HUES64 (cell line): ENCODE data around the gene TTLL3.

Source experiments
- H3K27ac ChIP-seq: 2 replicates; pipeline ENCODE4 v1.7.0; 2013; ENCODE audit warnings: low read depth, low read length, inconsistent platforms
- H3K27me3 ChIP-seq: 2 replicates; pipeline ENCODE4 v1.6.1; 2013; ENCODE audit warnings: mild to moderate bottlenecking, low read length; ENCODE audit not compliant: insufficient read depth
- H3K36me3 ChIP-seq: 2 replicates; pipeline ENCODE4 v1.6.1; 2013; ENCODE audit warnings: mild to moderate bottlenecking, low read length; ENCODE audit not compliant: insufficient read depth
- H3K4me1 ChIP-seq: 2 replicates; pipeline ENCODE4 v1.6.1; 2013; ENCODE audit warnings: mild to moderate bottlenecking, low read length, moderate library complexity; ENCODE audit not compliant: insufficient read depth
- H3K4me3 ChIP-seq: 2 replicates; pipeline ENCODE4 v1.5.1; 2013; ENCODE audit warnings: mild to moderate bottlenecking, low read length, moderate library complexity
- H3K9ac ChIP-seq: 2 replicates; pipeline ENCODE4 v1.6.1; 2013; ENCODE audit warnings: mild to moderate bottlenecking, low read depth, low read length
- H3K9me3 ChIP-seq: 2 replicates; pipeline ENCODE4 v1.6.1; 2013; ENCODE audit warnings: low read depth, low read length; ENCODE audit not compliant: insufficient read depth
- WGBS: fragments of 150-250, 120-280 bp; methylation state at CpG from one replicate; pipeline ENCODE4 v1.1.7; 2013; ENCODE audit warnings: missing lambda C conversion rate; 5-methylcytosine and 5-hydroxymethylcytosine counted together

The TTLL3 gene

DNA sequence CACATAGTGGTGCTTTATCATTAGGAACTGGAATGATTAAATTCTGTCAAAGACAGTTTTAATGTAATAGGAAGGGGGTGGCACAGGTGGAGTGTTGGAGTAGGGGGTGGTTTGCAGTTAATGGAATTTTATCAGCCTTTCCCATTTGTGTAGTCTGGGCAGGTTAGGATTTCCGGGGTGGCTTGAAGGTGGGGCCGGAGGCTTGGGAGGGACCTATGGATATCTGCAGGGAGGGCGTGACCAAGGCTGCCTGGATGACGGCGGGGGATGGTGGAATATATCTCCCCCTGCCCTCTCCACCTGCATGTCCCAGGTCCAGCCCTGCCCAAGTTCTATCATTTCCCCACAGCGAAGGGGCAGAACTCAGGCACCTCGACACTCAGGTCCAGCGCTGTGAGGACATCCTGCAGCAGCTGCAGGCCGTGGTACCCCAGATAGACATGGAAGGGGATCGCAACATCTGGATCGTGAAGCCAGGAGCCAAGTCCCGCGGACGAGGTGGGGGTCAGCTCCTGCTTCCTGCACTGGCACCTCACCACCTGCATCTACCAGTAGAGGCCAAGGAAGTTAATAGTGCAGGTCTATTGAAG is 15.5 kb downstream of the TTLL3 start:
- no peaks in the 10 kb centered on the region for H3K27me3 ChIP-seq
- no peak overlapping the region for H3K27ac ChIP-seq
- H3K9me3 ChIP-seq: no peaks in the 10 kb centered on the region
- H3K9ac ChIP-seq: no peak overlapping the region
- no peak overlapping the region for H3K4me3 ChIP-seq
- no peaks in the 10 kb centered on the region for H3K36me3 ChIP-seq
- WGBS: 76% methylated on average over 14 of the region's 14 CpGs
- no peaks in the 10 kb centered on the region for H3K4me1 ChIP-seq

DNA sequence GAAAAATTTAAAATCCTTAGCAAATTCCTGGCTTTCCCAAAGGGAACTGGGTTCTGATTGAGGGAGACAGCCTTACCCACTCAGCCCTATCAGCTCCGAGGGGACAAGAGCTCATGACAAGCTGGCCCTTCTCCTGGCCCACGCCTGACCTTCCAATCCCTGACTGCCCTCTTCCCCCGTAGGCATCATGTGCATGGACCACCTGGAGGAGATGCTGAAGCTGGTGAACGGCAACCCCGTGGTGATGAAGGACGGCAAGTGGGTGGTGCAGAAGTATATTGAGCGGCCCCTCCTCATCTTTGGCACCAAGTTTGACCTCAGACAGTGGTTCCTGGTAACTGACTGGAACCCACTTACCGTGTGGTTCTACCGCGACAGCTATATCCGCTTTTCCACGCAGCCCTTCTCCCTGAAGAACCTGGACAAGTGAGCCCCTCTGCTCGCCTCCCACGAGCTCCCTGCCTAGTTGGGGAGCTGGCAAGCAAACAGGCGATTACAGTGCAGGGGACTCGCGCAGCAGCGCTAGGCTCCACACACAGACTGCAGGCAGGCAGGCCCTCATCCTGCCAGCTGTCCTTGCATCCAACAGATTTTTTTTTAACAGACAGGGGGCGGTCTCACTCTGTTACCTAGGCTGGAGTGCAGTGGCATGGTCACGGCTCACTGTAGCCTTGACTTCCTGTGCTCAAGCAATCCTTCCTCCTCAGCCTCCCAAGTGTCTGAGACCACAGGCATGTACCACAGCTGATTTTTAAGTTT is 16.9 kb downstream of the TTLL3 start:
- no peaks in the 10 kb centered on the region for H3K36me3 ChIP-seq
- no peaks in the 10 kb centered on the region for H3K27me3 ChIP-seq
- no peak overlapping the region for H3K27ac ChIP-seq
- no peaks in the 10 kb centered on the region for H3K4me1 ChIP-seq
- H3K9me3 ChIP-seq: no peaks in the 10 kb centered on the region
- H3K9ac ChIP-seq: no peak overlapping the region
- H3K4me3 ChIP-seq: no peak overlapping the region
- WGBS: 82% methylated on average over 20 of the region's 20 CpGs

DNA sequence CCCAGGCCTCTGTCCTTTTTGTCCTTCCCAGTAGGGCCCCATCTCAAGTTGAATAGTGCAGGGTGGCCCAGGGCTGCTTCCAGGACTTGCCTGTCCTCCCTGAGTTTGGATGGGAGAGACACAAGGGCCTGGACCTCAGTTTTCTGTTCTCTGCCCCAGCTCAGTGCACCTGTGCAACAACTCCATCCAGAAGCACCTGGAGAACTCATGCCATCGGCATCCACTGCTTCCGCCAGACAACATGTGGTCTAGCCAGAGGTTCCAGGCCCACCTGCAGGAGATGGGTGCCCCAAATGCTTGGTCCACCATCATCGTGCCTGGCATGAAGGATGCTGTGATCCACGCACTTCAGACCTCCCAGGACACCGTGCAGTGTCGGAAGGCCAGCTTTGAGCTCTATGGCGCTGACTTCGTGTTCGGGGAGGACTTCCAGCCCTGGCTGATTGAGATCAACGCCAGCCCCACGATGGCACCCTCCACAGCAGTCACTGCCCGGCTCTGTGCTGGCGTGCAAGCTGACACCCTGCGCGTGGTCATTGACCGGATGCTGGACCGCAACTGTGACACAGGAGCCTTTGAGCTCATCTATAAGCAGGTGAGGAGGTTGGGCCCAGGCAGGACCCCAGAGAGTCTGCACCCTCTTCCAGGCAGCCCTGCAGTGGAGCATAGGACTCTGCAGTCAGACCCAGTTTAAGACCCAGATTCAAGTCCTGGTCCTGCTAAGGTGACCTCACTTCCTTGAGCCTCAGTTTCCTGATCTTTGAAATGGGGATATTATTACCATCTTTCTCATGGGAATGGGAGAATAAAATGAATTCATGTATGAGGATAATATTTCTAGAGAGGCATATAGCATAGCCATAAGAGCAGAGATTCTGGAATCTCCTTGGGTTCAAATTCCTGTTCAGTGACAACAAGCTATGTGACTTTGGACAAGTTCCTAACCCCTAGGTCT is 19.0 kb downstream of the TTLL3 start:
- H3K36me3 ChIP-seq: no peaks in the 10 kb centered on the region
- H3K27ac ChIP-seq: no peak overlapping the region
- H3K4me3 ChIP-seq: no peak overlapping the region
- no peak overlapping the region for H3K9ac ChIP-seq
- H3K9me3 ChIP-seq: no peaks in the 10 kb centered on the region
- no peaks in the 10 kb centered on the region for H3K4me1 ChIP-seq
- H3K27me3 ChIP-seq: no peaks in the 10 kb centered on the region
- 95% methylated on average over 17 of the region's 17 CpGs for WGBS

DNA sequence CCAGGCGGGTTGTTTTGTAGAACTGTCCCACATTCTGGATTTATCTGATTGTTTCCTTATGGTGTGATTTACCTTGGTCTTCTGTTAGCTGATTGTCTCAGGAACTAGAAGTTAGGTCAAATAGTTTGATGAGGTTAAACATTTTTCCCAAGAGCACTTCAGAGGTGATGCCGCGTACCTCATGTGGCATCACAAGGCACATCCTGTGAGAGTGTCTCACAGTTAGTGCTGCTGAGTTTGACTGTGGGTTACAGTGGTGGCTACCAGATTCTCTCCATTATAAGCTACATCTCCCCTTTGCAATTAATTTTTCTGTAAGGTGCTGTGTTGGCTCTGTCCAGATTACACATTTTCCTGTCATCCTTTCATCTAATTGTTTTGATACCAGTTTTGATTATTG is 21.2 kb downstream of the TTLL3 start:
- peaks cover 11% of the 10 kb centered on the region; the same call in 1 of the 2 replicates for H3K36me3 ChIP-seq

DNA sequence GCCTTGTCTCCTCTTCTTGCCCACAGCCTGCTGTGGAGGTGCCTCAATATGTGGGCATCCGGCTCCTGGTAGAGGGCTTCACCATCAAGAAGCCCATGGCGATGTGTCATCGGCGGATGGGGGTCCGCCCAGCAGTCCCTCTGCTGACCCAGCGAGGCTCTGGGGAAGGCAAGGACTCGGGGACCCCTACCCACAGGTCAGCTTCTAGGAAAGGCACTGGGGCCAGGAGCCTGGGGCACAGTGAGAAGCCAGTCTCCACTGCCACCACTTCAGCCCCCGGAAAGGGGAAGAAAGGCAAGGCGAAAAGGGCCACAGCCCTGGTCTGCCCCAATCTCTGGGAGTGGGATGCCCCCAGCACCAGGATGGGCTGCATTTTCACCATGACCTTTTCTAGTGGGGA is 23.0 kb downstream of the TTLL3 start:
- Histone ChIP-seq H3K27me3 (no peaks in the 10 kb centered on the region), H3K4me1 (no peaks in the 10 kb centered on the region), H3K27ac (no peak overlapping the region), H3K9ac (no peak overlapping the region), H3K36me3 (peaks cover 15% of the 10 kb centered on the region), H3K9me3 (no peaks in the 10 kb centered on the region), H3K4me3 (no peak overlapping the region)
- 94% methylated on average over 9 of the region's 9 CpGs for WGBS

More for the DNA sequence above, 21.2 kb downstream of the TTLL3 start:
- no peaks in the 10 kb centered on the region for H3K27me3 ChIP-seq
- no peaks in the 10 kb centered on the region for H3K9me3 ChIP-seq
- no peak overlapping the region for H3K9ac ChIP-seq
- H3K27ac ChIP-seq: no peak overlapping the region
- H3K4me3 ChIP-seq: no peak overlapping the region
- WGBS: 92% methylated on average over 3 of the region's 3 CpGs
- H3K4me1 ChIP-seq: no peaks in the 10 kb centered on the region

DNA sequence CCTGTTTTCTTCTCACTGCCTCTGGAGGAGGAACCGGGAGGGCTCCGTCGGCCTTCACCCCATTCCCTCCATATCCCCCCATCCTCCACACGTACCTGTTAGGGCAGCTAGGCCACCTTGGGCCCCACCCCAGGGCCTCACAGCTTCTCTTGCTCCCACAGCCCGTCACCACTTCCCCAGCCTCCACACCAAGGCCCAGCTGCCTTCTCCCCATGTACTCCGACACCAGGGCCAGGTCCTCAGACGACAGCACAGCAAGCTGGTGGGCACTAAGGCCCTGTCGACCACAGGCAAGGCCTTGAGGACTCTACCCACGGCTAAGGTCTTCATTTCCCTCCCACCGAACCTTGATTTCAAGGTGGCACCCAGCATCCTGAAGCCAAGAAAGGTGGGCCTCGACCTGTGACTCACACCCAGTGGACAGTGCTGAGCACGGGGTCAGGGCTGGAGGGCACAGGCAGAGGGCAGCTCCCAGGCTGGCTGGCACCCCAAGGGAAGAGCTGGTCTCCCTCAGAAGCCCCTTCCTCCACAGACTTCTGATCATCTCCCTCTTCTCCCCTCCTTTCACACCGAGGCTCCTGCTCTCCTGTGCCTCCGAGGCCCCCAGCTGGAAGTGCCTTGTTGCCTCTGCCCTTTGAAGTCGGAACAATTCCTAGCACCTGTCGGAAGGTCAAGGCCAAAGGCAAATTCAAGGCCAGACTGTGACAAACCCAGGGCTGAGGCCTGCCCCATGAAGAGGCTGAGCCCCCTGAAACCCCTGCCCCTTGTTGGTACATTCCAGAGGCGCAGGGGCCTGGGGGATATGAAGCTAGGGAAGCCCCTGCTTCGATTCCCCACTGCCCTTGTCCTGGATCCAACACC is 24.7 kb downstream of the TTLL3 start:
- Histone ChIP-seq H3K9me3 (no peaks in the 10 kb centered on the region), H3K36me3 (peaks cover 29% of the 10 kb centered on the region), H3K4me3 (no peak overlapping the region), H3K4me1 (no peaks in the 10 kb centered on the region), H3K27ac (no peak overlapping the region), H3K9ac (no peak overlapping the region), H3K27me3 (no peaks in the 10 kb centered on the region)
- WGBS: 89% methylated on average over 18 of the region's 18 CpGs

DNA sequence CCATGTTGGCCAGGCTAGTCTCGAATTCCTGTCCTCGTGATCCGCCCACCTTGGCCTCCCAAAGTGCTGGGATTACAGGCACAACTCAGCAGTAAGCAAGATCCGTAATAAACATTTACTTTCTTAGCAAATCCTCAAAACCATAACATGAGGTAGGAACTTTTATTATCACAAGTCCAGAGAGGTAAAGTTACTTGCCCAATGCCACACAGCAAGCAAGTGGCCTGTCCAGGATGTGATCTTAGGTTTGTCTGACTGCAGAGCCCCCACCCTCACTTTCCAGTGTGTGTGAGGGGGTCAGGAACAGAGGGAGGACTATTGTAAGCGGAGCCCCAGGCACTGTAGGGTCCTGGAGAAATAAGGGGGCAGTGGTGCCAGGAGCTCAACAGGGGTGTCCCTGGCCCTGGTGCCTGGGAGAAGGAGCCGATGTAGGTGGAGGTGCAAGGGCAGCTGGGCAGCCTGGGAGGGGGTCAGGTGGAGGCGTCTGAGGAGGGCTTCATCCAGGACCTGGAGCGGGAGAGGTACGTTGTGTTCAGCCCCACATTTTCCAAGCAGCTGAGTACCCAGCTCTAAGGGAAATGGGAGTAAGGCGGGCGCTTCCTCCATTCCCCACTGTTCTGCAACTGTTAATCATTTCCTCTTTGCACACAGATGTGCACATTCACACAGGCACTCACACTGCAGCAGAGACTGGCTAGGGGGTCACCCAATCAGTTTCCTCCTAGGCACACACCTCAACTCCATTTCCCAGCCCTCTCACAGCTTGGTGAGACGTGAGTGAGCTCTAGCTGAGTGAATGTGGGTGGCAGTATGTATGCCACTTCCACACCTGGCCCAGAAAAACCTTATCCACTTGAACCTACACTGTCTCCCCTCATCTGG is 27.9 kb downstream of the TTLL3 start:
- Histone ChIP-seq H3K27ac (no peak overlapping the region), H3K4me3 (no peak overlapping the region), H3K9me3 (no peaks in the 10 kb centered on the region), H3K36me3 (peaks cover 49% of the 10 kb centered on the region), H3K9ac (no peak overlapping the region), H3K27me3 (no peaks in the 10 kb centered on the region), H3K4me1 (no peaks in the 10 kb centered on the region)
- WGBS: 96% methylated on average over 11 of the region's 12 CpGs

DNA sequence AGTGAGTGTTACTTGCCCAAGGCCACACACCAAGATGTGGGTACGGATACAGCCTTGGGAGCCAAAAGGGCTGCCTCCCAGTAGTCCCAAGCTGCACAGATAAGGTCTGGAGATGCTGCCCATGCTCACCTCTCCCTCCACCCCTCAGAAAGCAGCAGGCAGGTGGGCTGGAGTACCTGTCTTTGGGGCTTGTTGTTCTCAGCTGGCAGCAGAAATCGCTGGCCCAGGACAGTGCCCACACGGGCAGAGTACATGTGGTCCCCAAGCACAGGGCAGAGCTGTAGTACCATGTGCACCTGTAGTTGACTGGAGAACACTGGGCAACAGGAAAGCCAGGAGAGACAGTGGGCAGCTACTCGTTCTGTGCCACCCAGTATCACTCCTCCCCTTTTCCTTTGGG is 28.8 kb downstream of the TTLL3 start:
- Histone ChIP-seq H3K4me1 (no peaks in the 10 kb centered on the region), H3K27ac (no peak overlapping the region), H3K4me3 (no peak overlapping the region), H3K36me3 (peaks cover 49% of the 10 kb centered on the region), H3K27me3 (no peaks in the 10 kb centered on the region), H3K9me3 (no peaks in the 10 kb centered on the region), H3K9ac (no peak overlapping the region)
- WGBS: 93% methylated on average over 4 of the region's 4 CpGs

DNA sequence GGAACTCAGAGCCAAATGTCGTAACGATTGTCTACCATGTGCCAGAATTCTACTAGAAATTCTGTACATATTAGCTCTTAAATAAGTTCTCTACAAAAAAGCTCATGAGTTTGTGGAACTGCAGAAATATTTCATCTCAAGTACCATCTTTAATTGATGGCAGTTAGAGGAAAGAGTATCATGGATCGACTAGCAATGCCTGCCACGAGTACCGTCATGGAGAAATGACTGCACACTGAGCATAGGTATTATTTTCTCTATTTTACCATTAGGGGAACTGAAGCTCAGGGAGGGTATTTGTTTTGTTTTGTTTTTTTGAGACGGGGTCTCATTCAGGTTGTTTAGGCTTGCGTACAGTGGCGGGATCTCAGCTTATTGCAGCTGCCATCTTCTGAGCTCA is 31.0 kb downstream of the TTLL3 start:
- Histone ChIP-seq H3K27ac (no peak overlapping the region), H3K4me1 (no peaks in the 10 kb centered on the region), H3K36me3 (peaks cover 40% of the 10 kb centered on the region), H3K4me3 (no peak overlapping the region), H3K27me3 (no peaks in the 10 kb centered on the region), H3K9ac (no peak overlapping the region), H3K9me3 (no peaks in the 10 kb centered on the region)
- WGBS: 74% methylated on average over 6 of the region's 8 CpGs
